Stomach (tissue), 9 donors: ENCODE data around the gene SKA3. TPM values are rescaled to one million over a fixed set of nuclear protein-coding genes. Genes with fewer than 3 reads are reported as not detected.
A peak's percentile ranks its signal among the peaks of the same experiment; 100 is the strongest.
"Not testable (repeated sequence)": the region's sequence is repeated elsewhere in the genome, so short reads cannot be mapped to it uniquely, and the experiment has no call there.

Experiments
- DNase-seq, 2 donors: peaks; one replicate each; pipeline versions ENCODE4 v3.0.0 to v3.0.0-alpha.2; 2013 to 2019
- H3K27ac ChIP-seq, 5 donors: fragments of 200-600 bp in 4 of 5; sonication (generic) in 4 of 5; one replicate each; pipeline ENCODE4 v1.5.1; 2013 to 2019; ENCODE audit warnings: mild to moderate bottlenecking in 1 of 5, moderate library complexity in 1 of 5
- H3K27me3 ChIP-seq, 3 donors: fragments of 200-600 bp; sonication (generic); one replicate each; pipeline ENCODE4 v1.5.1; 2017 to 2019; ENCODE audit warnings: mixed run types in 1 of 3
- H3K36me3 ChIP-seq, 4 donors: fragments of 200-600 bp; sonication (generic); 1 replicate in 3 of 4; 2 replicates in 1 of 4; pipeline ENCODE4 v1.5.1; 2016 to 2019
- H3K4me1 ChIP-seq, 4 donors: fragments of 200-600 bp; sonication (generic); one replicate each; pipeline ENCODE4 v1.5.1; 2016 to 2019
- H3K4me3 ChIP-seq, 4 donors: fragments of 200-600 bp; sonication (generic) in 3 of 4; one replicate each; pipeline ENCODE4 v1.5.1; 2016 to 2019; ENCODE audit warnings: mild to moderate bottlenecking in 1 of 4
- H3K9me3 ChIP-seq, 4 donors: fragments of 200-600 bp; sonication (generic); one replicate each; pipeline ENCODE4 v1.5.1; 2016 to 2019
- EP300 ChIP-seq: sonication (generic); formaldehyde crosslinking; IDR thresholded peaks from one replicate; pipeline ENCODE4 v1.6.1; 2017; ENCODE audit warnings: antibody characterized with exemption
- POLR2A ChIP-seq, 4 donors: fragments of 450-650 bp; IDR thresholded peaks; one replicate each; pipeline ENCODE4 v1.6.1; 2016; ENCODE audit warnings: antibody characterized with exemption in 4 of 4, control low read depth in 2 of 4, mild to moderate bottlenecking in 1 of 4, moderate library complexity in 1 of 4
- POLR2AphosphoS5 ChIP-seq, 3 donors: sonication (generic); formaldehyde crosslinking; IDR thresholded peaks; one replicate each; pipeline ENCODE4 v1.6.1; 2016; ENCODE audit warnings: antibody characterized with exemption in 3 of 3
- WGBS, 5 donors: extraction: QIAGEN DNeasy Blood & Tissue Kit in 3 of 5; methylation state at CpG; one replicate each; pipeline versions ENCODE4 v1.1.5 to v1.1.7; 2013 to 2018; 5-methylcytosine and 5-hydroxymethylcytosine counted together
- intact Hi-C: fragments of 100-400 bp; cut with DNase I; formaldehyde crosslinking; loops from one replicate; pipeline ENCODE4 v1.15.1; 2023; ENCODE audit warnings: low total_unique reads
- polyA plus RNA-seq, 3 donors: library from polyadenylated mRNA; stranded (reverse); fragments of 200-250 nt; gene quantifications; one replicate each; pipeline ENCODE4 v1.2.3, GENCODE V29; 2013
- total RNA-seq, 5 donors: library from RNA; depleted of rRNA; stranded (reverse); fragments of >200 nt; gene quantifications; one replicate each; pipeline versions ENCODE4 v1.1.0 to v1.2.3, GENCODE V29; 2014 to 2016
- TF ChIP-seq, protein P1 (sequence below), 7 experiments: fragments of 450-650 bp in 4 of 7; fragments of 200-600 bp in 3 of 7; sonication (generic) in 3 of 7; IDR thresholded peaks; one replicate each; pipeline ENCODE4 v1.5.1; 2016 to 2019; ENCODE audit warnings: antibody characterized with exemption in 7 of 7, control low read depth in 2 of 7, mild to moderate bottlenecking in 1 of 7
- donor health status: healthy with polysubstance abuse.
- donor health status: Bipolar disorder and iron deficiency.
- donor health status: healthy.

SKA3 gene
- total and polyA plus RNA-seq, 8 donors: 0.76 to 3.1 (median 2.6) TPM; not detected in 1

DNA sequence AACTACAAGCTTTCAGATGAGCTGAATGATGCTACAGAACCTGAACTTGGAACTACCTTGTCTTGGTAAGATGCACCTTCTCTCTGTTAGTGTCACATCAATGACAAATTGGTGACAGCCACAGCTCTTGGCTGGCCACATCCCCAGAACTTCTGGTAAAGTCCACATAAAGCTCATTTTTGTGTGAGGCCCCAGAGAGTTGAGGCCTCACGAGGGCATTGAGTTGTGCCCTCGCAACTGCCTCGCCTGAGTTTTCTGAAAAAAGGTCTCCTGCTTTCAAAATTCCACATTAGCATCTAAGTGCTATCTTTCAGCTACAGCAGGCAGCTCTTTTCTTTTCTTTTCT, 42.7 kb upstream of the SKA3 start:
- TF ChIP-seq, protein P1, sequence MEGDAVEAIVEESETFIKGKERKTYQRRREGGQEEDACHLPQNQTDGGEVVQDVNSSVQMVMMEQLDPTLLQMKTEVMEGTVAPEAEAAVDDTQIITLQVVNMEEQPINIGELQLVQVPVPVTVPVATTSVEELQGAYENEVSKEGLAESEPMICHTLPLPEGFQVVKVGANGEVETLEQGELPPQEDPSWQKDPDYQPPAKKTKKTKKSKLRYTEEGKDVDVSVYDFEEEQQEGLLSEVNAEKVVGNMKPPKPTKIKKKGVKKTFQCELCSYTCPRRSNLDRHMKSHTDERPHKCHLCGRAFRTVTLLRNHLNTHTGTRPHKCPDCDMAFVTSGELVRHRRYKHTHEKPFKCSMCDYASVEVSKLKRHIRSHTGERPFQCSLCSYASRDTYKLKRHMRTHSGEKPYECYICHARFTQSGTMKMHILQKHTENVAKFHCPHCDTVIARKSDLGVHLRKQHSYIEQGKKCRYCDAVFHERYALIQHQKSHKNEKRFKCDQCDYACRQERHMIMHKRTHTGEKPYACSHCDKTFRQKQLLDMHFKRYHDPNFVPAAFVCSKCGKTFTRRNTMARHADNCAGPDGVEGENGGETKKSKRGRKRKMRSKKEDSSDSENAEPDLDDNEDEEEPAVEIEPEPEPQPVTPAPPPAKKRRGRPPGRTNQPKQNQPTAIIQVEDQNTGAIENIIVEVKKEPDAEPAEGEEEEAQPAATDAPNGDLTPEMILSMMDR (IDR thresholded peaks at IDR 0.05): no peak
- TF ChIP-seq POLR2AphosphoS5 (IDR thresholded peaks at IDR 0.05) (no peak), POLR2A (IDR thresholded peaks at IDR 0.05) (no peak), EP300 (no peak)
- intact Hi-C loops: no loop called here
- H3K4me3 ChIP-seq: no peak overlapping the region
- no peak overlapping the region for H3K27ac ChIP-seq
- DNase-seq: no peak
- H3K27me3 ChIP-seq: peaks cover 0 to 11% (median 0%) of the 10 kb centered on the region in 3 donors
- H3K9me3 ChIP-seq: peaks cover 0 to 22% (median 17%) of the 10 kb centered on the region in 4 donors
- H3K4me1 ChIP-seq: peaks cover 0 to 4% (median 0%) of the 10 kb centered on the region in 4 donors
- 61 to 71% (median 65%) methylated on average over 3 of the region's 3 CpGs for WGBS, 5 donors
- no peaks in the 10 kb centered on the region for H3K36me3 ChIP-seq

DNA sequence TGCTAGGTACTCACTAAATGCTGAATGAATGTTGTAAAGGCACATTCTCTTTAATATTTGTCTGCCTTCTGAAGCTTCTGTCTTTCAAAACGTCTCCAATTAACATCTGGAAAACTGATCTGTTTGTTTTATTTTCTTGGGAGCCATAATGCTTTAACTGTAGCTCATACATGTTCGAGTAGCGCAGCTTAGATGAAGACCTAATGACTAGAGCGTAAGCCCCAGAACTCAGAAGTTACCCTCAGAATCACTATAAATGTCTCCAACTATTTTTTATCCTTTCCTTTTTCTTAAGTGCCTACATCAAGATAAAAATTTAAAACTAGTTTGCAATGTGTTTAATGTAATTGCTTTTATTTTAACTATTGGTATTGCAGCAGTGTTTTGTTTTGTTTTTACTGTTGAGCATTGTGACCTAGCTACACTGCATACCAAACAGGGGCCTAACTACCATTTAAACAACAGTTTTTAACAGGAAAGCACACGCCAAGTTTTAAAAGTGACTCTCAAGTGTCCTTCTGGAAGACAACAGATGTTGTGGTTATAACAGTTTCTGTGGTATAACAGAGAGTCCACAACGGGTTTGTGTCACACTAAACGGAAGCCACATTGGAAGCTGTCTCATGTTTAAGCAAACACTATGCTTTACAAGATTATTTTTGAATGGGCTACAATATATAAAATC, 42.1 kb upstream of the SKA3 start:
- no peaks in the 10 kb centered on the region for H3K36me3 ChIP-seq
- DNase-seq: peak in 1 of 2 donors; percentile 21
- intact Hi-C loops: no loop called here
- 48 to 61% (median 53%) methylated on average over 7 of the region's 7 CpGs for WGBS, 5 donors
- H3K4me1 ChIP-seq: peaks cover 0 to 4% (median 0%) of the 10 kb centered on the region in 4 donors
- H3K27ac ChIP-seq: no peak overlapping the region
- peaks cover 0 to 11% (median 0%) of the 10 kb centered on the region in 3 donors for H3K27me3 ChIP-seq
- H3K4me3 ChIP-seq: no peak overlapping the region
- peaks cover 0 to 22% (median 17%) of the 10 kb centered on the region in 4 donors for H3K9me3 ChIP-seq
- TF ChIP-seq EP300: no peak
- TF ChIP-seq, protein P1 (IDR thresholded peaks at IDR 0.05): no peak
- no peak for TF ChIP-seq POLR2A (IDR thresholded peaks at IDR 0.05)
- no peak for TF ChIP-seq POLR2AphosphoS5 (IDR thresholded peaks at IDR 0.05)

DNA sequence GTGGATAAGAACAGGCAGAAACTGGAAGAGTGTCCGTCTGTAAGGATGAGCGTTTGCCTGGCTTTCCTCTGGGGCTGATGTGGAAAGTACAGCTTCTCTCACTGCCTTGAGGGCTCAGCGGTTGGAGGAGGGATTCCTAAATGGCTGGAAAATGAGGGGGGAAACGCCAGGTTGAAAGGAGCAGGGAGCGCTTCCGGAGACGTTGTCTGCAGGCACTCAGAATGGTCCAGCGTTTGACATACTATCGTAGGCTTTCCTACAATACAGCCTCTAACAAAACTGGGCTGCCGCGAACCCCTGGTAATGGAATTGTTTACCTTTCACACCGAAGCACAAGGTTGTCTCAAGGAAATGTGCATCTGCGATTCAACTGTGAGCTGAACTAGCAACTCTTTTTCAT, 40.0 kb upstream of the SKA3 start:
- intact Hi-C loops: no loop called here
- peak in 1 of 2 donors; percentile 9 for DNase-seq
- Histone ChIP-seq H3K4me3 (no peak overlapping the region), H3K27ac (no peak overlapping the region), H3K27me3 (peaks cover 0 to 11% (median 0%) of the 10 kb centered on the region in 3 donors), H3K36me3 (no peaks in the 10 kb centered on the region), H3K4me1 (peaks cover 0 to 4% (median 0%) of the 10 kb centered on the region in 4 donors), H3K9me3 (peaks cover 0 to 17% (median 6%) of the 10 kb centered on the region in 4 donors)
- 9 to 34% (median 23%) methylated on average over 13 of the region's 13 CpGs for WGBS, 5 donors
- TF ChIP-seq POLR2AphosphoS5 (IDR thresholded peaks at IDR 0.05): no peak
- TF ChIP-seq POLR2A (IDR thresholded peaks at IDR 0.05): no peak
- TF ChIP-seq, protein P1 (IDR thresholded peaks at IDR 0.05): no peak
- no peak for TF ChIP-seq EP300

DNA sequence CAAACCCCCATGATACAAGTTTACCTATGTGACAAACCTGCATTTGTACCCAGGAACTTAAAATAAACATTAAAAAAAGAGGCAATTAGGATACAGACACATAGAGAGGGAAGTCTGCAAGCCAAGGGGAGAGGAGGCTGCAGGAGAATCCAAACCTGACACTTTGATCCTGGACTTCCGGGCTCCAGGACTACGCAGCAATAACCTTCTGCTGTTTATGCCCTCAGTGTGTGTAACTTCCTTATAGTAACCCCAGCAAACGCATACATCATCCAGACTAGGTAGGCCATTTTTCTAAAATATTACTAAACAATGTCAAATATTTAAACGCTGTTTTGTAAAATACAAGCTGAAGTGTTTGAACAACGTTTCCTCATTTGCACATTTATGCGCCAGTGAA, 39.1 kb upstream of the SKA3 start:
- H3K9me3 ChIP-seq, H3K4me1 ChIP-seq, intact Hi-C loops, H3K4me3 ChIP-seq, DNase-seq, H3K36me3 ChIP-seq, H3K27ac ChIP-seq: not testable (repeated sequence)
- WGBS, 5 donors: 59 to 79% (median 73%) methylated on average over 6 of the region's 6 CpGs
- H3K27me3 ChIP-seq: peaks cover 0 to 19% (median 0%) of the 10 kb centered on the region in 3 donors

DNA sequence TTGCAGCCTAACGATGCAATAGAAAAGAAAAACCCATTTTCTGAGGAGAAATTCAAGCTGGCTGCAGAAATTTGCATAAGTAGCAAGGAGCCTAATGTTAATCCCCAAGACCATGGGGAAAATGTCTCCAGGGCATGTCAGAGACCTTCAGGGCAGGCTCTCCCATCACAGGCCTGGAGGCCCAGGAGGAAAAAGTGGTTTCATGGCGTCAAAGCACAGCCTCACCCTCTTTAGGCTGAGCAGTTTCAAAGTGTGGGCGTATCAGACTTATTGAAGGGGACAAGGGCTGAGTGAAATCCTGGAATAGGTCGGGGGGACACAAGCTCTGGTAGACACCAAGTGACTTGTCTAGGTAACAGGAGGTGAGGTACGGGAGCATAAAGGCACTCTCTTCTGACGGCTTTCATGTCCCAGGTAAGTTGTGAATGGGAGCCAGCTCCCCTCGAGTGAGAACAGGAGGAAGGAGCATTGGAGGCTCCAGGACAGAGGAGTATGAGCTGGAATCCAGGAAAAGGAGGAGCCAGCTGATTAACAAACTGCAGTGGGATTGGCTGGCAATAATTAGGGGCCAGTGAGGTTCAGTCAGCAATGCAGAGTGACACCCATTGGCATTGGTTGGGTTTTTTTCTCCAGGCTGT, 35.9 kb upstream of the SKA3 start:
- no peak for TF ChIP-seq EP300
- TF ChIP-seq, protein P1 (IDR thresholded peaks at IDR 0.05): no peak
- no peak for TF ChIP-seq POLR2A (IDR thresholded peaks at IDR 0.05)
- TF ChIP-seq POLR2AphosphoS5 (IDR thresholded peaks at IDR 0.05): no peak
- no peak overlapping the region for H3K4me3 ChIP-seq
- H3K27me3 ChIP-seq: peaks cover 0 to 25% (median 0%) of the 10 kb centered on the region in 3 donors
- no peak for DNase-seq
- WGBS, 5 donors: 82 to 88% (median 87%) methylated on average over 7 of the region's 7 CpGs
- intact Hi-C loops: no loop called here
- no peaks in the 10 kb centered on the region for H3K36me3 ChIP-seq
- H3K4me1 ChIP-seq: peaks cover 0 to 4% (median 0%) of the 10 kb centered on the region in 4 donors
- no peak overlapping the region for H3K27ac ChIP-seq
- peaks cover 0 to 9% (median 0%) of the 10 kb centered on the region in 4 donors for H3K9me3 ChIP-seq
